CD4-positive, alpha-beta T cell (primary cell): ENCODE results near the gene WNK3. TPM values are rescaled to one million over a fixed set of nuclear protein-coding genes. Genes with fewer than 3 reads are reported as not detected.

ENCODE experiments used
- ATAC-seq: fragments of 200-7000 bp; cut with Tn5 transposase; one replicate; pipeline ENCODE4 v1.10.0; 2022; ENCODE audit warnings: mild to moderate bottlenecking; ENCODE audit not compliant: poor library complexity
- CTCF ChIA-PET: fragments of 350-600 bp; sonication (Branson Sonifier 250); formaldehyde crosslinking; loops from one replicate; lab custom pipeline; 2021; ENCODE audit warnings: antibody characterized with exemption, inconsistent platforms; lab: Charles Lee
- POLR2A ChIA-PET: fragments of 350-600 bp; sonication (Branson Sonifier 250); formaldehyde crosslinking; loops from one replicate; lab custom pipeline; 2021; ENCODE audit warnings: antibody characterized with exemption, inconsistent platforms; lab: Charles Lee
- DNase-seq, 14 experiments: peaks; one replicate each; pipeline ENCODE4 v3.0.0-alpha.2; 2013 to 2020; ENCODE audit warnings: mixed read lengths in 2 of 14
- H3K27ac ChIP-seq, 2 donors: one replicate each; pipeline versions ENCODE4 v1.5.1 to v1.7.0; 2013; ENCODE audit warnings: low read length in 2 of 2, low read depth in 1 of 2, mild to moderate bottlenecking in 1 of 2
- H3K27me3 ChIP-seq, 2 experiments: 1 replicate in 1 of 2; 2 replicates in 1 of 2; pipeline versions ENCODE4 v1.6.1 to v1.7.0; 2013; ENCODE audit warnings: low read length in 2 of 2, control low read depth in 1 of 2, mild to moderate bottlenecking in 1 of 2, moderate library complexity in 1 of 2; ENCODE audit not compliant: insufficient read depth in 2 of 2, control insufficient read depth in 1 of 2
- H3K36me3 ChIP-seq: one replicate; pipeline ENCODE4 v1.6.1; 2013; ENCODE audit warnings: low read length, control low read depth; ENCODE audit not compliant: insufficient read depth
- H3K4me1 ChIP-seq: one replicate; pipeline ENCODE4 v1.6.1; 2013; ENCODE audit warnings: low read length, control low read depth; ENCODE audit not compliant: insufficient read depth
- H3K4me3 ChIP-seq: one replicate; pipeline ENCODE4 v1.5.1; 2013; ENCODE audit warnings: mild to moderate bottlenecking, low read length, moderate library complexity
- H3K9me3 ChIP-seq, 2 experiments: 1 replicate in 1 of 2; 2 replicates in 1 of 2; pipeline versions ENCODE4 v1.6.1 to v1.7.0; 2013; ENCODE audit warnings: low read length in 2 of 2, mild to moderate bottlenecking in 2 of 2, control low read depth in 1 of 2, moderate library complexity in 1 of 2; ENCODE audit not compliant: control insufficient read depth in 1 of 2, insufficient read depth in 1 of 2
- H3K27ac Mint-ChIP-seq: one replicate; pipeline ENCODE4 v1.8.0; 2020; ENCODE audit warnings: mixed read lengths
- H3K27me3 Mint-ChIP-seq: one replicate; pipeline ENCODE4 v1.8.0; 2021; ENCODE audit warnings: mixed read lengths
- H3K36me3 Mint-ChIP-seq: one replicate; pipeline ENCODE4 v1.8.0; 2021; ENCODE audit warnings: low read depth, mixed read lengths
- H3K4me1 Mint-ChIP-seq: one replicate; pipeline ENCODE4 v1.8.0; 2021; ENCODE audit warnings: low read depth, mixed read lengths
- H3K4me3 Mint-ChIP-seq: one replicate; pipeline ENCODE4 v1.8.0; 2020; ENCODE audit warnings: mild to moderate bottlenecking, mixed read lengths
- H3K9me3 Mint-ChIP-seq: one replicate; pipeline ENCODE4 v1.8.0; 2020; ENCODE audit warnings: mixed read lengths
- intact Hi-C, 2 experiments: fragments of 100-400 bp; cut with DNase I in 1 of 2; cut with micrococcal nuclease in 1 of 2; formaldehyde crosslinking; loops; one replicate each; pipeline versions ENCODE4 v1.15.1 to v1.9.0; 2023 to 2025; cut with DNase I, micrococcal nuclease
- total RNA-seq, 174 experiments: library from RNA in 2 of 174; stranded (reverse) in 2 of 174; gene quantifications; one replicate each; pipeline ENCODE4 v1.2.3 and lab custom pipeline; 2021 to 2026
- TF ChIP-seq, protein P1 (sequence below): fragments of 200-600 bp; IDR thresholded peaks from one replicate; pipeline ENCODE4 v1.8.0; 2022; ENCODE audit warnings: antibody characterized with exemption, mild to moderate bottlenecking

WNK3 gene
- total RNA-seq, 2 experiments from 2014 or later: 0.16 to 0.25 TPM

DNA sequence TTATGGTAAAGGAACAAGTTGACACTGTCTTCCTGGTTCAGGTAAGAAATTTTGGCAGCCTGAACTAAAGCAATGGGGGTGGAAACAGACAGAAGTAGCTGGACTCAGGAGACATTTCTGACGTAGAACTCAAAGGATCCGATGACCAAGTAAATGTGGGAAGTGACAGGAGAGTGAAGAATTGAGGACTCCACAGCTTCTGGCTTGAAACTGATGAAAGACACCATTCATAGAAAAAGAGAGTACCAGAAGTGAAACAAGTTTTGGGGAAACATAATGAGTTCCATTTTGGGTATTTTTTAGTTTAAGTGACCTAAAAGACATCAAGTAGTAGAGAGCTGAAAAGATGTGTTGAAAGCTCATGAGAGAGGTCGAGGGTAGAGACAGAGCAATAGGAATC is 180.5 kb downstream of the WNK3 start:
- Mint-ChIP-seq H3K4me3 (no peak overlapping the region), H3K36me3 (peaks cover 56% of the 10 kb centered on the region)
- no peak for ATAC-seq

DNA sequence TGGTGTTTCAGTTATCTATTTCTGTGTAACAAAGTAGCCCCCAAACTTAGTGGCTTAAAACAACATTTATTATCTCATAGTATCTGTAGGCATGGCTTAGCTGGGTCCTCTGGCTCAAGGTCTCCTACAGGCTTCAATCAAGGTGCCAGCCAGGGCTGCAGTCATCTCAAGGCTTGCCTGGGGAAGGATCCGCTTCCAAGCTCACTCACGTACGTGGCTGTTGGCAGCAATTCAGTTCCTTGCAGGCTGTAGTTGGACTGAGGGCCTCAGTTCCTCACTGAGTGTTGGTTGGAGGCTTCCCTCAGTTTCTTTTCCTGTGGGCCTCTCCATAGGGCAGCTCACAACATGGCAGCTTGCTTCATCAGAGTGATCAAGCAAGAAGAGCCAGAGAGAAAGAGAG is 184.1 kb downstream of the WNK3 start:
- Histone ChIP-seq H3K4me1 (no peaks in the 10 kb centered on the region), H3K9me3 (no peaks in the 10 kb centered on the region), H3K4me3 (no peak overlapping the region), H3K27me3 (no peaks in the 10 kb centered on the region), H3K36me3 (peaks cover 12% of the 10 kb centered on the region), H3K27ac (no peak overlapping the region)
- no peak for DNase-seq
- Mint-ChIP-seq H3K36me3 (peaks cover 30% of the 10 kb centered on the region), H3K9me3 (no peaks in the 10 kb centered on the region), H3K4me3 (no peak overlapping the region), H3K4me1 (peaks cover 20% of the 10 kb centered on the region), H3K27me3 (no peaks in the 10 kb centered on the region), H3K27ac (no peak overlapping the region)
- intact Hi-C loops: no loop called here
- TF ChIP-seq, protein P1, sequence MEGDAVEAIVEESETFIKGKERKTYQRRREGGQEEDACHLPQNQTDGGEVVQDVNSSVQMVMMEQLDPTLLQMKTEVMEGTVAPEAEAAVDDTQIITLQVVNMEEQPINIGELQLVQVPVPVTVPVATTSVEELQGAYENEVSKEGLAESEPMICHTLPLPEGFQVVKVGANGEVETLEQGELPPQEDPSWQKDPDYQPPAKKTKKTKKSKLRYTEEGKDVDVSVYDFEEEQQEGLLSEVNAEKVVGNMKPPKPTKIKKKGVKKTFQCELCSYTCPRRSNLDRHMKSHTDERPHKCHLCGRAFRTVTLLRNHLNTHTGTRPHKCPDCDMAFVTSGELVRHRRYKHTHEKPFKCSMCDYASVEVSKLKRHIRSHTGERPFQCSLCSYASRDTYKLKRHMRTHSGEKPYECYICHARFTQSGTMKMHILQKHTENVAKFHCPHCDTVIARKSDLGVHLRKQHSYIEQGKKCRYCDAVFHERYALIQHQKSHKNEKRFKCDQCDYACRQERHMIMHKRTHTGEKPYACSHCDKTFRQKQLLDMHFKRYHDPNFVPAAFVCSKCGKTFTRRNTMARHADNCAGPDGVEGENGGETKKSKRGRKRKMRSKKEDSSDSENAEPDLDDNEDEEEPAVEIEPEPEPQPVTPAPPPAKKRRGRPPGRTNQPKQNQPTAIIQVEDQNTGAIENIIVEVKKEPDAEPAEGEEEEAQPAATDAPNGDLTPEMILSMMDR: no peak
- no peak for ATAC-seq
- POLR2A ChIA-PET: interaction anchor here (0.7 kb wide), 1 partner anchor 38 kb away, joined by 4 read pairs; no protein-coding TSS in a partner anchor
- CTCF ChIA-PET: no interaction called here

More for the DNA sequence above, 180.5 kb downstream of the WNK3 start:
- H3K36me3 ChIP-seq: peaks cover 14% of the 10 kb centered on the region
- H3K27me3 ChIP-seq: no peaks in the 10 kb centered on the region
- no peak for DNase-seq
- TF ChIP-seq, protein P1: no peak
- Mint-ChIP-seq H3K27me3 (no peaks in the 10 kb centered on the region), H3K4me1 (peaks cover 54% of the 10 kb centered on the region), H3K27ac (peak overlapping the region; percentile 22), H3K9me3 (no peaks in the 10 kb centered on the region)
- ChIA-PET CTCF (no interaction called here), POLR2A (no interaction called here)
- no peak overlapping the region for H3K4me3 ChIP-seq
- H3K4me1 ChIP-seq: peaks cover 23% of the 10 kb centered on the region
- H3K27ac ChIP-seq: no peak overlapping the region
- H3K9me3 ChIP-seq: no peaks in the 10 kb centered on the region
- intact Hi-C loops: no loop called here

DNA sequence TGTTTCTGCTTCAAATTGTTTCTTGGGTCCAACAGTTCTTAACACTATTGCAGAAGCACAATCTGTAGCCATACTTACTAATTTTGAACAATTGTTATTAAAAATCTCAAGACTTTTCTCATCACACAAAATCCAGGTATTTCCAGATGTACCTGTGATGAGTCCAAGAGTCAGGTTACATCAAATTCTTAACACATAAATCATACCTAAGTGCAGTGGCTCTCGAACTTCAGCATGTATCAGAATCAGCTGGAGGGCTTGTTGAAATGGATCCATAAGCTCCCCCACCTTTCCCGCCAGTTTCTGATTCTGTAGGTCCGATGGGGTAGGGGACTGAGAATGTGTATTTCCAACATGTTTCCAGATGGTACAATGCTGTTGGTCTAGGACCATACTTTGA is 185.4 kb downstream of the WNK3 start:
- H3K36me3 ChIP-seq: peaks cover 12% of the 10 kb centered on the region
- Mint-ChIP-seq H3K4me1 (peaks cover 11% of the 10 kb centered on the region), H3K27me3 (no peaks in the 10 kb centered on the region), H3K9me3 (no peaks in the 10 kb centered on the region), H3K4me3 (no peak overlapping the region), H3K36me3 (peaks cover 21% of the 10 kb centered on the region), H3K27ac (no peak overlapping the region)
- DNase-seq: no peak
- no peaks in the 10 kb centered on the region for H3K9me3 ChIP-seq
- CTCF ChIA-PET: no interaction called here
- no peaks in the 10 kb centered on the region for H3K4me1 ChIP-seq
- TF ChIP-seq, protein P1: no peak
- intact Hi-C loops: no loop called here
- no peak overlapping the region for H3K4me3 ChIP-seq
- ATAC-seq: no peak
- H3K27me3 ChIP-seq: no peaks in the 10 kb centered on the region
- POLR2A ChIA-PET: interaction anchor here (1.0 kb wide), 1 partner anchor 11 kb away, joined by 3 read pairs; the partner anchor contains the start of gene FAM120C
- H3K27ac ChIP-seq: no peak overlapping the region
